Mononuclear cell (primary cell): Measurements from ENCODE around the gene TBC1D9. TPM values are rescaled to one million over a fixed set of nuclear protein-coding genes. Genes with fewer than 3 reads are reported as not detected.

Experiments used
- H3K27me3 ChIP-seq: 2 replicates; pipeline ENCODE4 v1.6.0; 2011; ENCODE audit warnings: low read length, control low read depth; ENCODE audit not compliant: insufficient read depth
- H3K4me1 ChIP-seq: 2 replicates; pipeline ENCODE4 v1.5.1; 2011; ENCODE audit warnings: mild to moderate bottlenecking, low read length, control low read depth; ENCODE audit not compliant: insufficient read depth
- H3K4me3 ChIP-seq: 2 replicates; pipeline ENCODE4 v1.5.1; 2011; ENCODE audit warnings: mild to moderate bottlenecking, low read length, moderate library complexity
- H3K9me3 ChIP-seq: 2 replicates; pipeline ENCODE4 v1.5.1; 2011; ENCODE audit warnings: low read depth, mild to moderate bottlenecking, control low read depth, low read length
- total RNA-seq: library from RNA; depleted of rRNA; stranded (reverse); fragments of >200 nt; gene quantifications from one replicate; pipeline ENCODE4 v1.2.3, GENCODE V29; 2012

The TBC1D9 gene
- total RNA-seq, 1 donor = 8.7 TPM

DNA sequence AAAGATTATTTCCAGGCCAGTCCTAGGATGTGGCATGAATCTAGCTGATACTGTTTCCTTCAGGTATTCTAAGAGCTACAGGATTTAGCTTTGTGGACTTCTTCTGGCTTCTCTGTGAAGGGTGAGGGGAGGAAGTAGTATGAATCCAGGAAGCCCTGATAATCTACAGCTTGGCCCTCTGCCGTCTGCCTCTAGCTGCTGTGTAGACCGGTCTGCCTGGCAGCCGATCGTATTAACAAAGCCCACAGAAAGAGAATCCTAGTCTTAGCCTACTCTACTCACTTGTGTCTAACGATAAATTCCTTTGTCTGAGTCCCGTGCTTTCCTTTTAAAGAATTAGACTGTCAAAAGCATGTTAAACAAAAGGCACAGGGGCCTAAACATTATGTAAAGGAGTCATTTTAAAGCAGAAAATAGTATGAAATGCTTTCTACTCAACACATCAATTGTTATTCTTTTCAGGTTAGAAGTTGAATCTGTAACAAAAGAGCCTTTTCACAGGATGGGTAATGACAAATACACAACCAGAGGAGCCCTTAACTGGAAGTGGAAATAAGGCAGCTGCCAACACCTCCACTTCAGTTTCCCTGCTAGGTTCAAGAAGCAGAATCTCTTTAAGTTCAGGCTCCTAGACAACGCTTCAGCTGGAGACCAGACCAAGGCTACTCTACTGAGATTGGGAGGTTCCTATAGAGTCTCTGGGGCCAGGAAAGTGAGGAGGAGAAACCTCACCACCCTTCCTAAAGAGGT lies 138.5 kb downstream of the TBC1D9 start:
- Histone ChIP-seq H3K9me3 (no peaks in the 10 kb centered on the region), H3K4me3 (no peak overlapping the region)

DNA sequence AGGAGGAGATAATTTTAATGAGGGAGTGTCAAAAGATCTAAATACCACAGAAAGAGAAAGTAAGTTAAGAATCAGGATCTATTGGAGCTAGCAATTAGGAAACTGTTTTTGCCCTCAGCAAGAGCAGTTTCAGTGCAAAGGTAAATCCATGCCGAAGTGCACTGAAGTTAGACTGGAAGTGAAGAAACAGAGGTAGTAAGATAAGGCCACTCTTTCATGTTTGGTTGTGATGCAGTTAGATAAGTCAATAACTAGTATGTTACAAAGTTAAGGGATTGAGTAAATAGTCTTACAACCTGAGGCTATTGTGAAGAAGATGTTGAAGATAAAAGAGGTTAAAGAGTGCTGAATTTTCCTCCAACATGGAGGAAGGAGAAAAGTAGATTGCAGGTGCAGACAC lies 140.7 kb downstream of the TBC1D9 start:
- Histone ChIP-seq H3K27me3 (no peaks in the 10 kb centered on the region), H3K4me3 (no peak overlapping the region), H3K4me1 (no peaks in the 10 kb centered on the region), H3K9me3 (no peaks in the 10 kb centered on the region)

More for the DNA sequence above, 138.5 kb downstream of the TBC1D9 start:
- Histone ChIP-seq H3K4me1 (no peaks in the 10 kb centered on the region), H3K27me3 (no peaks in the 10 kb centered on the region)

DNA sequence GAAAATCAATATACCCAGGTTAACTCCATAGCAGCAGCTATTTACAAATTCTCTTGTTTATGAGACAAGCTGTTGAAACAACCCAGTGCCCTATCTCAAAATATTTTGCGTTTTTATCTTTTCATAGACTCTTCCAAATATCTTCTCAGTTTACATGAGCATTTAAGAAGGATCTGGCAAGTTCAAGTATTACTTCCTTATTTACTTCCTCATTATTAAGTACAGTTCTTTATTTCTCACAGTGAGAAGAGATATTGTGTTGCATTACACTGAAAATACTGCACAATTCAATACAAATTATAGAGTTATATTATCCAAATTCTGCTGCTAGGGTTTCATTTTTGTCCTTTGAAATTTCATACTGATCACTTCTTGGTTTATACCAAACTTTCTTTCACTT lies 143.8 kb downstream of the TBC1D9 start:
- no peaks in the 10 kb centered on the region for H3K9me3 ChIP-seq

DNA sequence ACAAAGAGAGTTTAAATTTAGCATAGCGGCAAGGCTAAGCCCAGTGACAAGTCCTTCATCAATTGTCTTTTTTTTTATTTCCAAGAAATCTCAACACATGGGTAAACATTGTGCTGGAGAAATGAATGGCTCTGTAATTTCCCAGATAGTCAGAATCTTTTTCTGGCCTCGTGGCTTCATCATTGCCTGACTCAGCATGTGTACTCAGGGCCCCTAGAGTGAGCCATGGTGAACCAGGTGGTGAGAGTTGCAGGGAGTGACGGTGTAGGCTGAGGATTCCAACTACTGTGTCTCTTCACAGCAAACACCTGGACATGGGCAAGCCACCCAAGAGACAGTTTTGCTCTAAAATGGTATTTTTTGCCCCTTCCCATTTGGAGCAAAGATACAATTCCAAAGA lies 144.3 kb downstream of the TBC1D9 start:
- Histone ChIP-seq H3K4me1 (no peaks in the 10 kb centered on the region), H3K4me3 (no peak overlapping the region), H3K27me3 (no peaks in the 10 kb centered on the region), H3K9me3 (no peaks in the 10 kb centered on the region)

More for the DNA sequence above, 143.8 kb downstream of the TBC1D9 start:
- no peaks in the 10 kb centered on the region for H3K4me1 ChIP-seq
- H3K27me3 ChIP-seq = no peaks in the 10 kb centered on the region
- H3K4me3 ChIP-seq = no peak overlapping the region

DNA sequence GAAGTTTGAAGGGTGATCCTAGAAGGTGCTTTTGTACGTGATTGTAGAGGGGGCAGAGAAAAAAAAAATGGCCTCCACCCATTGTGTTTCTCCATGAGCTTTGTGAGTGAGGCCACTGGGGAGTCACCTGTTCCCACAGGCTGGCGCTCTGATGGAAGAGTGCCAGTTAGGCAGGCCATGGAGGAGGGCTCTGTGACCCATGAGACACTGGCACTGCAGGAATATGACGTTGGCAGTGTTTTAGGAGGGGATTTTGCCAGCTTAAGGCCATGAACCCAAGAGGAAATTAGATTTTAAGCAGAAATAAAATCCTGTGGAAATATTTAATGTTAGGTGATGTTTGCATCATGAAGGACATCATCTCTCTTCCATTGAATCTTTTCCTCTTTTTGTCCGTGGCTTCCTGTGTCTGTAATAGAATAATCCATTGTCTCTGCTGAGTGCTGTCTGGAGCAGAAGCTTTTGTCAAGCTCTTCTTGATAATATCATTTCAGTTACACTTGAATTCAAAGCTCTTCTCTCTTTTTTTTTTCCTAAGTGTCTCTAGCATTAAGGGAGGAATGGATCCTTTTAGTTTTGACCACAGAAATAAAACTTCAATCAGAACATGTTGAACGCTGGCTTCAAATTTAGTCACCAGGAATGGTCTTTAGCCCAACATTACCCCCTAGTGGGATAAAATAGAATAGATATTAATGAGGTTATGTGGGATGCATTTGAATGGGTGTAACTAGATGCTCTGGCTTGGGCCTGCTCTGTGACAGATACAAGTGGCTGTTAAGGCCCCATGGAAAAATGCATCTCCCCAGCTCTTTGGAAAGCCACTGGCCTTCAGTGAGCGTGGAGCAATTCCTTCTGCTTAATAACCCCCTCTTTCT lies 146.4 kb downstream of the TBC1D9 start:
- H3K4me3 ChIP-seq = no peak overlapping the region
- no peaks in the 10 kb centered on the region for H3K9me3 ChIP-seq
- H3K4me1 ChIP-seq = no peaks in the 10 kb centered on the region
- no peaks in the 10 kb centered on the region for H3K27me3 ChIP-seq

DNA sequence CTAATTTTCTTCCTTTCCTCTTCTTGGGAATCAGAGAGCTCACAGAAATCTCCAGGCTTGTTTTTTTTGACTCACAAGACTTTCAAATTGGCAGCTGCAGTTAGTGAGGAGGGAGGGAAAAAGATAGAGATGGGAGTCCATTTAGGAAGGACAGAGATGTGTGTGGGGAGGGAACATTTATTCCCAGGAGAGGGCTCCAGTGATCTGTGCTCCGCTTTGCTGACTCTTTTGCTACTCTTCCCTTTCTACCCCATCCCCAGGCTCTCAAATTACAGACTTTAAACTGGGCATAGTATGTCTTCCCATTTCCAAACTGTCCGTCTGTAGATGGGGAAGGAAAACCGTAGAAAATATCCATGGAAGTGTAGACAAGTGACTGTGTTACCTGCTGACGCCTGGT lies 148.3 kb downstream of the TBC1D9 start:
- Histone ChIP-seq H3K4me3 (no peak overlapping the region), H3K27me3 (no peaks in the 10 kb centered on the region), H3K9me3 (no peaks in the 10 kb centered on the region), H3K4me1 (no peaks in the 10 kb centered on the region)

DNA sequence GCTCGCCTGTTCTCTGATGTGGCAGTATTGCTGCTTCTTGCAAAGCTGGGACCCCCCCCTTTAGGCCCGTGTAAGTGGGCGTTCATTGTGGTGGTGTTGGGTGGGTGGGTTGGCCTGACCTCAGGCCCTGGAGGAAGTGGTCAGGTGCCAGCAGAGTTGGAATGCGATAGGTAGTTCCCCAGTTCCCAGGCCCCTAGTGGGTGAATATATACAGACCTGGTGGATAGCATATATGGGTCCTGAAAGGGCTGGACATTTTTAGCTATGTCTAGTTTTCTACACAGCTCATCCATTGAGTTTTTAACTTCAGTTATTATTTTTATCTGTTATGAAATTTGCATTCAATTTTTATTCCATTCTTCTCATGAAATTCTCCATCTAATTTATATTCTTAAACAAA lies 151.6 kb downstream of the TBC1D9 start:
- Histone ChIP-seq H3K4me1 (no peaks in the 10 kb centered on the region), H3K4me3 (no peak overlapping the region), H3K27me3 (no peaks in the 10 kb centered on the region), H3K9me3 (no peaks in the 10 kb centered on the region)

DNA sequence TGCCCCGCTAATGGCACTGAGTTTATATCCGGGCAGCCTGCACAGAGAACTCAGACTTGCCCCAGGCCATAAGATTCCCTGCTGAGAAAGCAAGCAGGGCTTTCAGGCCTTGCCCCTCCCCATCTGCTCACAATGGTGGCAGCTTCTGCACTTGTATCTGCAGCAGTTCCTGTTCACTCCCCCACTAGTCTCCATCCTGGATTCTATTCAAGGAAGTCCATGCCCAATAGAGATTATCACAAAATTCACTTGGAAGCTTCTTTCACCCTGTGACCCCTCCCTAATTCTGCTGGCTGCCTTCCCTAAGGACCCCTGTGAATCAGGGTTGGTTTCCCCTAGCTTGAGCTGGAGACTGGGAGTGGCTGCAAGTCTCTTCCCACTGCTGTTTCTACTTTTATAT lies 152.9 kb downstream of the TBC1D9 start:
- Histone ChIP-seq H3K27me3 (no peaks in the 10 kb centered on the region), H3K4me3 (no peak overlapping the region), H3K4me1 (no peaks in the 10 kb centered on the region), H3K9me3 (no peaks in the 10 kb centered on the region)

DNA sequence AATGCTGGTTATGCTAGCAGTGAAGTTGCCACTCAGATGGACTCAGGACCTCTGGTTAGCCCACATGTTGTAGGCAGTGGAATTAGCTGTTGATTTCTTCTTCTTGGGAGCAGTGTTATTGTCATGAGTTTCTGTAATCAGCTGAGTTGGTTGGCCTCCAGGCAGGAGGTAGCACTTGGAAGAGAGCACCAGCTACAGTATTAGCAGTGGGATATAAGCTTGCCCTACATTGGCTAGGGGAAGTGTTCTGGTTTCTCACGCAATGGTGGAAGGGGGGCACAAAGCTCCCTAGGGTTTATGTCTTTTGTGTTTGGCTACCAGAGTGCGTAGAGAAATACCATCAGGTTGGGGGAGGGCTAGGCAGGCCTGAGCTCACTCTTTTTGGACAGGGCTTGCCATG lies 153.5 kb downstream of the TBC1D9 start:
- Histone ChIP-seq H3K27me3 (no peaks in the 10 kb centered on the region), H3K4me1 (no peaks in the 10 kb centered on the region), H3K4me3 (no peak overlapping the region), H3K9me3 (no peaks in the 10 kb centered on the region)

DNA sequence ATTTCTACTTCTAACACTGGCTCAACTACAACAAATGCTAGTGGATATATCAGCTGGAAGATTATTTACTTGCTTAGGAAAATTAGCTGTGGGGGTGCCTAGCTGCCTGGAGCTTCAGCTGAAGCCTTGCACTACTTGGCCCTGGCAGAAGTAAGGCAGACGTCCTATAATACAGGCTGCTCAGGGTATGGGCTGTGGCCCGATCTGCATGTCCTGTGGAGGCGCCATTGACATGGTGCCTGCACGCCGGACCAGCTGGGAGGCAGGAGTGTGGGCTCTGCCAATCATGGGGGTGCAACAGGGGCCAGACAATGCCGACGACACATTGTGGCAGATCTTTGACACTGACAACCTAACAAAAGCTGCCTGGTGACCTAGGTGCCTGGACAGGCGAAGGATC lies 155.8 kb downstream of the TBC1D9 start:
- no peaks in the 10 kb centered on the region for H3K4me1 ChIP-seq
- no peak overlapping the region for H3K4me3 ChIP-seq
- H3K27me3 ChIP-seq = peaks cover 3% of the 10 kb centered on the region
- no peaks in the 10 kb centered on the region for H3K9me3 ChIP-seq

DNA sequence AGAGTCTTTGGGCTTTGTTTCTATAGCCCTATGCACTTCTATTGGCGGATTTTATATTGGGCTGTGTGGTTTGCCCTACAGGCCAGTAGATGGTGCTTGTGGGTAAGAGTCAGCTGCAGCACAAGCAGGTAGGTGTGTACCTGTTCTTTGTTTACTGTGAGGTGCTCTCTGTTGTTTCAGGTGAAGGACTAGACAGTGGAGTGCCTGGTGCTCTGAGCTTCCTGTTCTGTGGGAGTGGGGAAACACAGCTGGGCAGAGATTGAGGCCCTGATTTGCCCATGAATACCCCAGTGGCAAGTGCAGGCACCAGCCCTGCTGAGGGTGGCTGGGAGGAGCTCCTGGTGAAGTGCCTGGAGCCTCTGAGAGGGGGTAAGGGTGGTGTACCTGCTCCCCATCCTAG lies 161.1 kb downstream of the TBC1D9 start:
- Histone ChIP-seq H3K9me3 (peaks cover 5% of the 10 kb centered on the region), H3K4me3 (no peak overlapping the region), H3K4me1 (no peaks in the 10 kb centered on the region), H3K27me3 (peaks cover 8% of the 10 kb centered on the region)

DNA sequence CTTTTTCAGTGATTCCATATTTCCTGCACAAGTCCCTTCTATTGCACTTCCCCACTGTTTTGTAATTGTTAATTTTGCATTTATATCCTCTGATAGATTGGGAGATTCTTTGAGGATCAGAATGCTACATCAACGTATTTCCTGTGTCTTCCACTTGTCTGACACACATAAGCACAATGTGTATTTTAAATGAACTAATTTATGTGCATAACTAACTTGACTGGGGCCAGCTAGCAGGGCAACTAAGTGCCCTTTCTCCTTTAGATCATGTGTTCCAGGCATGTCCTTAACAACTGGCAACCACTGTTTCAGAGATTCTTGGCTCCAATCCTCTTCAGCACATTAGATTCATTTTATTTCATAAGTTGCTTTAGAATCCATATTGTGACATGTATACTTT lies 171.7 kb downstream of the TBC1D9 start:
- Histone ChIP-seq H3K9me3 (no peaks in the 10 kb centered on the region), H3K4me3 (no peak overlapping the region), H3K27me3 (peaks cover 27% of the 10 kb centered on the region), H3K4me1 (no peaks in the 10 kb centered on the region)

DNA sequence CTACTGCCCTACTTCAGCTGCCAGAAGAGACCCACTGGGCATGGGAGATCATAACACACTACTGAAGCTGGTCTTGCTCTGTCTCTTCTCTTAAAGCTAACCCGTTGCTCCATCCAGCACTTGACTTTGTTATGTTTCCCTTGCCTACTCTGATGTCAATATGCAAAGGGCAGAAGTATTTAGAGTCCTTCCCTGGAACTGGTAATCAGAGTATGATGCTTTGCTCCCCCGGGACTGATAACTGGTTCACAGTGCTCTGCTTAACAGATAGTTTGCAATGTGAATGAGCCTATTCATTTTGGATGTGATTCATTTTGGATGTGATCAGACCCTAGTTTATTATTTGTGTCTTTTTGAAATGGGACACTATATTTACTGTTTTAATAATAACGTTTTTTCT lies 175.1 kb downstream of the TBC1D9 start:
- H3K9me3 ChIP-seq = no peaks in the 10 kb centered on the region
- no peaks in the 10 kb centered on the region for H3K4me1 ChIP-seq
- H3K4me3 ChIP-seq = no peak overlapping the region
- H3K27me3 ChIP-seq = peaks cover 45% of the 10 kb centered on the region

DNA sequence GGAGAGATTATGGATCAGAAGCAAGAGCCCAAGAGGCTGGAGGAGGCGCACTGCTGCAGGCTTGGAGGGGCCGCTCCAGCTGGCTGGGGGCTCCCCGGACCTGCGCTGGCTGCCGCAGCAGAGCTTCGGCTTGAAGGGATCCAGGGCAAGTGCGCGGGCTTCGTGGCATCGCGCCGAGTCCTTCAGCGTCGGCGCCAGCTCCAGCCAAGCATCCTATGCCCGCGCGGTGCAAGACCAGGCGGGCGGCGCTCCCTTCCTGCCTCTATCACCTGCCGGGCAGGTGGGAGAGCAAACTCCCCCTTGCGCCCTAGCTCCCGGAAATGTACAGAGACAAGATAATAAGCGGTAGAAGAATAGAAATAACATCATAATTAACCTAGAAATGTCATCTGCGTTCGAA lies 176.9 kb downstream of the TBC1D9 start:
- H3K4me3 ChIP-seq = no peak overlapping the region
- no peaks in the 10 kb centered on the region for H3K4me1 ChIP-seq
- H3K9me3 ChIP-seq = no peaks in the 10 kb centered on the region
- peaks cover 42% of the 10 kb centered on the region for H3K27me3 ChIP-seq

DNA sequence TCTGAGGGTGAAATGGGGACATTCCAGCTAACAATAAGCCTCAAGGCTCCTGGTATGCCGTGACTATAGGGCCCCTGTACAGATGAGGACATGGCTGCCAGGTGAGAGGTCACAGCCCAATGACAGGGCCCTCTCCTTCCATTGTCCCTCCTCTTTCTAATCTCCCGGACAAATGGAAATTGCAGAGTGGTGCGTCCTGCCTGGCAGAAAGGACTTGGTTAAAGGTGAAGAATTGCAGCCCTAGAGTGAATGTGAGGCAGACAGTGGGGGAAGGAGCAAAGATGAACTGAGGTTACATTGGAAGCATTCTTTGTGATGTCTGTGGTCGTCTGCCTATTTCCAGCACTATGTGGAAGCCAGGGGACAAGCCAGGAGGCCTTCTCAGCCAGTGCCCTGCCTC lies 180.7 kb downstream of the TBC1D9 start:
- Histone ChIP-seq H3K4me3 (no peak overlapping the region), H3K4me1 (no peaks in the 10 kb centered on the region), H3K27me3 (peaks cover 56% of the 10 kb centered on the region), H3K9me3 (no peaks in the 10 kb centered on the region)
